HG03280 (cell line): ENCODE data around the gene ZNF559.

Experiments
- ATAC-seq: cut with Tn5 transposase; IDR thresholded peaks from one replicate; pipeline ENCODE4 v1.9.1; 2021; ENCODE audit warnings: mild to moderate bottlenecking, moderate library complexity; ENCODE audit not compliant: unreplicated experiment

Gene ZNF559

DNA sequence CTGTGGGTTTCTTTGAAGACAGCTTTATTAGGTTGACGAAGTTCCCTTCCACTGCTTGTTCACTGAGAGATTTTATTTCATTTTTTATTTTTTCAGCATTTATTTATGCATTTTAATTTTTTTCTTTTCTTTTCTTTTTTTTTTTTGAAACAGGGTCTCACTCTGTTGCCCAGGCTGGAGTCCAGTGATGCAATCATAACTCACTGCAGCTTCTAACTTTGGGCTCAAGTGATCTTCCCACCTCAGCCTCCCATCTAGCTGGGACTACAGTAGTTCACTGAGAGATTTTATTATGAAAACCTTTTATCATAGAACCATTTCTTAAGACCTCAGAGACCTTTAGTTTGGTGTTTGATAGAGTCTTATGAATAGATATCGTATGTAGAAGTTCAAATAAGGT lies 28.5 kb downstream of the ZNF559 start:
- ATAC-seq = no peak

DNA sequence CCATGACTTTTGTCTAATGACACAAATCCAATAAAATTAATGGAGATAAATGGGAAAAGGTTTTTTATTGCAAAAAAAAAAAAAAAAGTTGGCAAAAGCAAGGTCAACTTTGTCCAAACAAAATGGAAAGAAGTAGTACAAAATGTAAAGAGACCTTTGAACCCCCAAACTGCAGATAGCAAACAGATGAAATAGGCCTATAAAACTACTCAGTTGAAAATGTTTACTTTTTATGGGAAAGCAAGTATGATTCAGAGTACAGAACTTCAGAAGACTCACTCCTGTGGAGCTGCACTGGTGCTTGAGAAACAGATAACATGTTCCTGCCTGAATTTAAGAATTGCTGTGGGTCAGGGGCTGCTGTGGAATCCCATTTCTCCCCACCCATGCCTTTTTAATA lies 29.0 kb downstream of the ZNF559 start:
- no peak for ATAC-seq

DNA sequence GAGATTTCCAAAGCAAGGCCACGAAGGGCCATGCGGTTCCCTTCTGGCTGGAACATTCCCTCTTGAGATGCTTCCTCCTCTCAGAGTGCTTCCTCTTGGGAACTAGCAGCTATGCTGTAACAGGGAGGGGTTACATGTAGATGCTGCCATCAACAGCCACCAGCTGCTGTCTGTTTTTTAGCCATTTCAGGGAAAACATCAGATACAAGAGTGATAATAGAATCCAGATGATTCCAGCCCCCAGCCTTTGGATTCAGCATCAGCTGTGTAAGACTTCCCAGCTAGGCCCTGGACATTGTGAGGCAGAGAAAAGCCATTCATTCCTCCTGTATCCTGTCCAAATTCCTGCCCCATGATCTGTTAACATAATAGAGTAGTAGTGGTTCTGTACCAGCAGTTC lies 30.7 kb downstream of the ZNF559 start:
- no peak for ATAC-seq

DNA sequence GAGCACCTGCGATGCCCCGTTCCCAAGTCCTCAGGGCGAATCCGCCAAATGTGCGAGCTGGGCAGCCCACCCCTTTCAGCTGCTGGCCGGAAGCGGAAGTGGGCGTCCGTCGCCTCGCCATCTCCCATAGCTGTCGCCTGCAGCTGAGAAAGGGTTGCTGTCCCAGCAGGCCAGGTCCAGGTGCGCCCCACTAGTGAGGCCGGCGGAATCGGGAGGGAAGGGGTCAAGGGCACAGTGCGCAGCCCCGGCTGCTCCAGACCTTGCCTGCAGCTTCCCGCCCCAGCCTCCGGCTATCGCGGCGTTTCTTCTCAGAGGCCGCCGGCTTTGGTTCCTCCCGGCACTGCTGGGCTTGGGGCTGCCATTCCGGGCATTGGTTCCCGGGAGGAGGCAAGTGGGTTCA lies 38.9 kb downstream of the ZNF559 start, which contains the start of gene ZNF177:
TSS of gene ZNF177 (plus strand) at position 109 of the 400 bp plus-strand sequence. CDS start 15,299 bp downstream, outside the sequence.
- ATAC-seq = no peak

DNA sequence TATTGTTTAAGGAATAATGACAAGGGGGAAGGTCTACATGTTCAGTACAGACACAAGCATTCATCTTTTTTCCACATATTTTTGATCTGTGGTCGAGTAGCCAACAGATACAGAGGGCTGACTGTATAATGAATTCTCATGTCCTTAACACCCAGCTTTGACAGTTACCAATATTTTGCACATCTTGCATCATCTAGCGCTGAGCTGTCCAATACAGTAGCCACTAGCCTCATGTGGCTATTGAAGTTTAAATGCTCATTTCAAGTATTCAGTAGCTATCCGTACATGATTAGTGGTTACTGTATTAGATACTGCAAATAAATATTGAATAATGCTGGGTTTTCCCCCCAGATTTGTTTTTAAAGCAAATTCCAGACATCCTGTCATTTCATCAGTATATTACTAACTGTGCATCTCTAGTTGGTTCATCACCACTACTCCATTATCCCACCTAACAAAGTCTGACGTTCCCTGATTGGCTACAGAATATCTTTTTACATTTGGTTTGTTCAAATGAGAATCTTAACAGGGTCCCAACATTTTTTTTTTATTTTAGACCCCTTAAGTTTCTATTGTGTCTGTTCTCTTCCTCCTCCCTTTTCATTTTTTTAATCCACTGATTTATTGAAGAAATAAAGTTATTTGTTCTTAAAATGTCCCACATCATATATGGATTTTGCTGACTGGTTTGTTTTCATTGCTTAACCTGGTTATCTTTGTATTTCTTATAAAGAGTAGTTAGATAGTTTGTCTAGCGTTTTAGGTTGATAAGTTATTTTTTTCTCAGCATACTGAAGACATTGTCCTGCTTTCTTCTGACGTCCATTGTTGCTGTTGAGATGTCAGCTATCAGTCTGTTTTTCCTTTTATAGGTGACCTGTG lies 47.0 kb downstream of the ZNF559 start:
- no peak for ATAC-seq

DNA sequence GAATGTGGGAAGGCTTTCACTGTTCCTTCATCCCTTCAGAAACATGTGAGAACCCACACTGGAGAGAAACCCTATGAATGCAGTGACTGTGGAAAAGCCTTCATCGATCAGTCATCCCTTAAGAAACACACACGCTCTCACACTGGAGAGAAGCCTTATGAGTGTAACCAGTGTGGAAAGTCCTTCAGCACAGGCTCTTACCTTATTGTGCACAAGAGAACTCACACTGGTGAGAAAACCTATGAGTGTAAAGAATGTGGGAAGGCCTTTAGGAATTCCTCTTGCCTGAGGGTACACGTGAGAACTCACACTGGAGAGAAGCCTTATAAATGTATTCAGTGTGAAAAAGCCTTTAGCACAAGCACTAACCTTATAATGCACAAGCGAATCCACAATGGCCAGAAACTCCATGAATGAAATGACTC lies 57.4 kb downstream of the ZNF559 start:
- ATAC-seq = no peak
